Measurements from ENCODE around the gene AMMECR1.

DNA sequence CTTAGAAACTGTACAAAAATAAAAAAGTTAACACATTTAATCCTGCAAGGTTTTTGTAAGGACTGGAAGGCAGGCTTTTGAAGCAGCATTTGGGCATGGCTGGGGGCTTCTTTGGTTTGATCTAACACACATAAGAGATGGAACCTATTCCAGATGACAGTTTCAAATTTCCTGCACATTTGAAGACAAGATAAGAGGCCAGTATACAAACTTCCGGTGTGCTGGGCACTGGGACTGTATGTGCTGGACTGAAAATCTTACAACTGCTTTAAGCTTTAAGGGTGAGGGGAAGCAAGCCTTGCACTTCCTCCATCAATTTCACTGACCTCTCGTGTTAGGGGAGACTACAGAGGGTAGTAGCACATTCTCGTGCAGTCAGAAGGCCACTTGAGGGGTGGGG is 122.9 kb downstream of the AMMECR1 start:
- TF ChIP-seq SUZ12 (IDR thresholded peaks at IDR 0.05; ENCODE audit: extremely low read depth, insufficient read depth, insufficient read length) = no peak
- TF ChIP-seq YY1 (IDR thresholded peaks at IDR 0.05; ENCODE audit: insufficient read depth, insufficient read length) = no peak
- no peak for TF ChIP-seq ZNF274 (IDR thresholded peaks at IDR 0.05; ENCODE audit: low read depth, low read length)
